C4-2B (cell line): ENCODE data around the gene RAB8A.
A peak's percentile ranks its signal among the peaks of the same experiment; 100 is the strongest.
"Not testable (repeated sequence)": the region's sequence is repeated elsewhere in the genome, so short reads cannot be mapped to it uniquely, and the experiment has no call there.

Source experiments
- H3K27ac ChIP-seq: fragments of 450-650 bp; 2 replicates; pipeline ENCODE4 v1.5.1; 2017
- ZFX ChIP-seq: fragments of 450-650 bp; IDR thresholded peaks from 2 replicates; pipeline ENCODE4 v1.6.1; 2017
- TF ChIP-seq, protein P1 (sequence below): fragments of 450-650 bp; conservative IDR thresholded peaks from 2 replicates; pipeline ENCODE4 v1.5.1; 2017; ENCODE audit warnings: mild to moderate bottlenecking

RAB8A gene

DNA sequence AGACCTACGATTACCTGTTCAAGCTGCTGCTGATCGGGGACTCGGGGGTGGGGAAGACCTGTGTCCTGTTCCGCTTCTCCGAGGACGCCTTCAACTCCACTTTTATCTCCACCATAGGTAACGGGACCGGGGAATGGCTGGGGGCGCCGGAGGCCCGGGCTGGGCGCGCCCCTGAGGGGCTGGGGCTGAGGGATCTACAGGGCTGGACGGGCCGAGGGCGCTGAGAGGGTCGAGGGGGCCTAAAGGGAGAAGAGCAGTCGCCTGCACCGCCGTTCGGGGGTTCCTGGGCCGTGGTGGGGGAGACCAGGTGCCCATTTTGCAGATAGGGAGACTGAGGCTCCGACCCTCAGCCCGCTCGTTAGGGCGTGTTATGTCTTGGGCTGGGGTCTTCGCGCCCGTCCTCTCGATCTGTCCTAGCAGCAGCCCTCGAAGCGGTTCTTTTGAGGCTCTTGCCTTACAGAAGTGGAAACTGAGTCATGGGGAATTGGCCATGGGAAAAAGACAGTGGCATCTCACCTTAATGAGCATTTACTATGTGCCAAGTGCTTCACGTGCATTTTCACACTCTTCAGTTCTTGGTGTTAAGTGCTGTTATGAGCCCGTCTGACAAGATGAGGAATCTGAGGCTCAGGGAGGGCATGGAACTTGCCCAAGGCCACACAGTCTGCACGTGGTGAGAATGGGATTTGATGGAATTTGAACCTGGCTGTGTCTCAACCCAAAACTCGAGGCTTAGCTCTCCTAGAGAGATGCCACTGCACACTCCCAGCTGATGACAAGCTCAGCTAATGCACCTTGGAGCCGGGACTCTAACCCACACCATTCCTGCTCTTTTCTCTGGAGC is 442 bp downstream of the RAB8A start:
- TF ChIP-seq, protein P1, sequence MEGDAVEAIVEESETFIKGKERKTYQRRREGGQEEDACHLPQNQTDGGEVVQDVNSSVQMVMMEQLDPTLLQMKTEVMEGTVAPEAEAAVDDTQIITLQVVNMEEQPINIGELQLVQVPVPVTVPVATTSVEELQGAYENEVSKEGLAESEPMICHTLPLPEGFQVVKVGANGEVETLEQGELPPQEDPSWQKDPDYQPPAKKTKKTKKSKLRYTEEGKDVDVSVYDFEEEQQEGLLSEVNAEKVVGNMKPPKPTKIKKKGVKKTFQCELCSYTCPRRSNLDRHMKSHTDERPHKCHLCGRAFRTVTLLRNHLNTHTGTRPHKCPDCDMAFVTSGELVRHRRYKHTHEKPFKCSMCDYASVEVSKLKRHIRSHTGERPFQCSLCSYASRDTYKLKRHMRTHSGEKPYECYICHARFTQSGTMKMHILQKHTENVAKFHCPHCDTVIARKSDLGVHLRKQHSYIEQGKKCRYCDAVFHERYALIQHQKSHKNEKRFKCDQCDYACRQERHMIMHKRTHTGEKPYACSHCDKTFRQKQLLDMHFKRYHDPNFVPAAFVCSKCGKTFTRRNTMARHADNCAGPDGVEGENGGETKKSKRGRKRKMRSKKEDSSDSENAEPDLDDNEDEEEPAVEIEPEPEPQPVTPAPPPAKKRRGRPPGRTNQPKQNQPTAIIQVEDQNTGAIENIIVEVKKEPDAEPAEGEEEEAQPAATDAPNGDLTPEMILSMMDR, result no peak
- TF ChIP-seq ZFX, result no peak
- peak overlapping the region; percentile 94 for H3K27ac ChIP-seq

DNA sequence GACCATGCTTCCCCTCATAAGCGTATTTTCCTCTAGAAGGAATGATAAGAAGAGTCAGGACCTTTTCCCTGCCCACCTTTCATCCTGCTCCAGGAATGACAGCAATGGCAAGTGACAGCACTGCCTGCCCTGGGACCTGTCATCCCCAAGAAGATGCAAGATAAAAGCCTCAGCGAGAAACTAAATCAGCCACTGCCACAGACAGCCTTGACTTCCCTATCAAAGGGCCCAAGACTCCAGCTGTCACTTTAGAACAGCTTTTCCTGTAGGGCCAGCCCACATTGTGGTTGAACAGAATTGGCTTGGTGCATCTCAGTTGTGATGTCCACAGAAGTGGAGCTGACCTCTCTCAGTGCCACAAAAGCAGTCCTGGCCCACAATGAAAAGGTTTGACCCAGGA is 1.1 kb downstream of the RAB8A start:
- peak overlapping the region; percentile 94 for H3K27ac ChIP-seq
- TF ChIP-seq, protein P1, result no peak
- no peak for TF ChIP-seq ZFX

DNA sequence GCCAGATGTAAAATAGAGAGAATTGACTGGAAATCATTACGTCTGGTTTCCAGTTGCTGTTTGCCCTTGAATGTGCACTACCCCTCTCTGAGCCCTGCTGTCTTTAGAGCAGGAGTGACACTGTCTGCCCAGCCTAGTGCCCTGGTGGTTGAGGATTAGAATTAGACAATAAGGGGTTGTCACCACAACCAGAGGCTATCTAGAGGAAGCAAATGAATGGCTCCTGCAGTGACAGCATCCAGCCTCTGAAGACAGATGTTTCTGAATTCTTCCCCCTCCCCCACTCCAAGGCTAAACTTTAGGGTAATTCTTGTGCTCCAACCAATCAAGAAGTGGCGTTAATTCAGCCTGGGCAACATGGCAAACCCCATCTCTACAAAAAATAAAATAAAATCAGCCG is 2.0 kb downstream of the RAB8A start:
- TF ChIP-seq, protein P1, result no peak
- TF ChIP-seq ZFX, result no peak
- no peak overlapping the region for H3K27ac ChIP-seq

DNA sequence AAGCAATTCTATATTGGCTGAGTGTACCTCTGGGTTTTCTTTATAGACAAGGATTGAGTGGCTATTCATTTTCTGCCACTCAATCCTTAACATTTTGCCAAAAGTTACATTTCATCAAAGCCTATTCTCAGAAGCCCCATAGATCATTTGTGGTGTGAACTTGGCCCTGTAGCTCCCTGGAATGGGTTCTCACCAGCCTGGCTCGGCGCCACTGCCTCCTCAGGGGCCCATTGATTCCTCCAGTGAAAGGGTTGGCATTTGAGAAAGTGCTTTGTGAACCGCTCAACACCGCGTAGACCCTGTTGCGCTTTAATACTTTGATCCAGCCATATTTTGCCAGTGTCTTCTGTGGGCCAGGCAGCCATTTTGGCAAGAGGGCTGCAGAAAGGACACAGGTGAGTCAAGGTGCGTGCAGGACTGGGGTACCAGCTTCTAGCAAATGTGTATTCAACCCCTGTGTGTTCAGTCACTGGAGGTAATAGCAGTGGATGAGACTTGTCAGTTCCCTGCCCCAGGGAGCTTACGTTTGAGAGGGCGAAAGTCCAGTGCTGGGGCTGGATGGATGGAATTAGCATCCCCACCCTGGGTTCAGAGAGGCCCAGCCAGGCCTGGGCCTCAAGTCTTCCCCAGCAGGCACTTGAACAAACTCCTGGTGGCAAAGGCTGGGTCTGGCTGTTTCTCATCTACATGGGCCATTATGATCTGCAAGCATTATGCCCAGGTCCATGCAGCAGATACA is 3.8 kb downstream of the RAB8A start:
- H3K27ac ChIP-seq, result no peak overlapping the region

DNA sequence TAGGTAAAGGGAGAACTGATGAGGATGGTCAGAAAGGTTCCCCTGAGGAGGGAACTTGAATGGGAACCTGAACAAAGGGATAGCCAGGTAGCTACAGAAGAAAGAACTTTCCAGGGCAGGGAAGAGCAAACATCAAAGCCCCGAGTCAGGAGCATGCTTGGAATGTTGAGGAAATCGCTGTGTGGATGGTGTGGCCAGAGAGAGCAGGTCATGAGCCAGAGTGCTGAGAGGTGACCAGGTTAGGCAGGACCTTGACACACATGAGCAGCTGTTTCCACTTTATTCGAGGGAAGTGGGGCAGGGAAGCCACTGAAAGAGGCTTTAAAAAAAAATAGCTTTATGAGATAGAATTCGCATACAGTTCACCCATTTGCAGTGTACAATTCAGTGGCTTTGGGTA is 4.4 kb downstream of the RAB8A start:
- H3K27ac ChIP-seq, result no peak overlapping the region
- TF ChIP-seq, protein P1, result no peak
- TF ChIP-seq ZFX, result no peak

More for the DNA sequence above, 3.8 kb downstream of the RAB8A start:
- TF ChIP-seq, protein P1, result no peak
- TF ChIP-seq ZFX, result no peak

DNA sequence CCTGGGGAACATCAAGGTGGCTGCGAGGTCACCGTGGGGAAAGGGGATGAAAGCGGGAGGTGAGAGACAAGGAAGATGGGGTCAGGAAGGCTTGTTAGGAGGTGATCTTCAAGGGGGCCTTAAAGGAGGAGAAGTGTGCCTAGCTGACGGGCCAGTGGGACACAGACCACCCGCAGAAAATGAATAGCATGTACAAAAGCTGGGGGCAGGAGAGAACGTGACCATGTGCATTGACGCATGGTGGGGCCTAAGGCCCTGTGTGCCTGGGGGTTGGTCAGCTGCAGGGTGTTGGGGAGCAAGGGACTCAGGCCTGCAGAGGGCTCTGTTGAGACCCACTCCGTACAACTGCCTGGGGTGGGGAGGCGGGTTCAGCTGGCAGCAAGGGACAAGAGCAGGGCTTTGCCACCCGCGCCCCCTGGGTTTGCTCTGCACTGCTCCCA is 5.9 kb downstream of the RAB8A start:
- H3K27ac ChIP-seq, result no peak overlapping the region
- no peak for TF ChIP-seq ZFX
- TF ChIP-seq, protein P1, result no peak

DNA sequence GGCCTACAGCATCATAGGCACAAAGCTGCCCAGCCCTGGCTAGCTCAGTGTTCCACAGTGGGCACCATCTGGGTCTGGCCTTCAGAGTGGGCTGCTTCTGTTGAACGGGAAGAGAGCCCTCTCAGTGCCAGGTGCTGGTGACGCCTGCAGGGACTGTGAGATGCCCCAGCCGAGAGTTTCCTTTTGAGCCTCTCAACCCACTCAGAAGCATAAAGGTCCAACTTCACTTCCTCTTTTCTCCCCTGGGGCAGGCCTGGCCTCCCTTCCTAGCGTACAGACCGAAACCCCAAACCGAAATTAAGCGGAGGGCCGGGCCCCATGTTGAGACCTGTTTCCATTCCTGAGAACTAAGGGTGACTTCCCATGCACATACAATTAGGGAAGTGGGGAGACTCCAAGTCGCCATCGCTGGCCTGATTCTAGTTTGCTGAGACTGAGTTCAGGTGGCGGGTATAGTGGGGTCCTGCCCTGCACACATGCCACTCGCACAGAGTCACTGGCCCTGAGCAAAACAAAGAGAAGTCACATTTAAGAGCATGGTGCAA is 6.9 kb downstream of the RAB8A start:
- no peak overlapping the region for H3K27ac ChIP-seq

DNA sequence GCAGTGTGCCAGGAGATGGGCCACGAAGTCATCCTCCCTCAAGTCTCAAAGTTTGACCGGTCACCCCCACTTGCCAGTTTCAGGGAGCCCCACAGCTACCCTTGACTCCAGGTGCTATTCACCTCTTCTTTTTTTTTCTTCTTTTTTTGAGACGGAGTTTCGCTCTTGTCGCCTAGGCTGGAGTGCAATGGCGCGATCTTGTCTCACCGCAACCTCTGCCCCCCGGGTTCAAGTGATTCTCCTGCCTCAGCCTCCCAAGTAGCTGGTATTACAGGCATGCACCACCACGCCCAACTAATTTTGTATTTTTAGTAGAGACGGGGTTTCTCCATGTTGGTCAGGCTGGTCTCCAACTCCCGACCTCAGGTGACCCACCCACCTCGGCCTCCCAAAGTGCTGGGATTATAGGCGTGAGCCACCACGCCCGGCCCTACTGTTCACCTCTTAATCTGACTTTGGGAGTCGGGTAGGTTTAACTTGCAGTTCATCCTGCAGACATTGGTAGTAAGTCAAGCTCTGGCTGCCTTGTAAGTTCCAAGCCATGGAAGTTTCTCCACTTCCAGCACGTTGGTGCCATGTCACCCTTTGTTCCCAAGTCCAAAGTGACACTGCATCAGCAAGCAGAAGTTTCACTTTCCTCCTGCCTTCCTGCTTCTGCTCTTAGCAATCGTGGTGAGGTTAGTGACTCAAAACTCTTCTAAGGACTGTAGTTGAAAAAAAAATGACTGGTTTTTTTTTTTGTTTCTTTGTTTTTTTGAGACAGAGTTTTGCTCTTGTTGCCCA is 7.6 kb downstream of the RAB8A start:
- not testable (repeated sequence) for H3K27ac ChIP-seq

More for the DNA sequence above, 6.9 kb downstream of the RAB8A start:
- TF ChIP-seq, protein P1, result no peak
- TF ChIP-seq ZFX, result no peak
